Peyer's patch (tissue), 4 donors: ENCODE results near the gene KDM5C. TPM values are rescaled to one million over a fixed set of nuclear protein-coding genes. Genes with fewer than 3 reads are reported as not detected.

ENCODE experiments used
- DNase-seq, 3 donors: peaks; one replicate each; pipeline ENCODE4 v3.0.0-alpha.2; 2017 to 2019
- H3K27ac ChIP-seq, 4 donors: fragments of 200-600 bp; sonication (generic); one replicate each; pipeline ENCODE4 v1.5.1; 2016 to 2019
- H3K27me3 ChIP-seq, 2 donors: fragments of 200-600 bp; sonication (generic); one replicate each; pipeline ENCODE4 v1.5.1; 2019
- H3K36me3 ChIP-seq, 3 donors: fragments of 200-600 bp; sonication (generic); one replicate each; pipeline ENCODE4 v1.5.1; 2016 to 2019
- H3K4me1 ChIP-seq, 4 donors: fragments of 200-600 bp; sonication (generic); one replicate each; pipeline ENCODE4 v1.5.1; 2016 to 2019
- H3K4me3 ChIP-seq, 4 donors: fragments of 200-600 bp; sonication (generic); 1 replicate in 3 of 4; 2 replicates in 1 of 4; pipeline ENCODE4 v1.5.1; 2016 to 2019; ENCODE audit warnings: mild to moderate bottlenecking in 1 of 4
- H3K9me3 ChIP-seq, 4 donors: fragments of 200-600 bp; sonication (generic); one replicate each; pipeline ENCODE4 v1.5.1; 2016 to 2019; ENCODE audit warnings: mild to moderate bottlenecking in 1 of 4
- POLR2A ChIP-seq, 2 donors: fragments of 450-650 bp; IDR thresholded peaks; one replicate each; pipeline ENCODE4 v1.5.1; 2017; ENCODE audit warnings: antibody characterized with exemption in 2 of 2, mild to moderate bottlenecking in 2 of 2, moderate library complexity in 2 of 2
- total RNA-seq, 4 donors: library from RNA; depleted of rRNA; stranded (reverse); fragments of >200 nt; gene quantifications; one replicate each; pipeline ENCODE4 v1.1.0, GENCODE V29; 2016
- TF ChIP-seq, protein P1 (sequence below), 6 experiments: fragments of 450-650 bp in 4 of 6; fragments of 200-600 bp in 2 of 6; sonication (generic) in 1 of 6; IDR thresholded peaks; one replicate each; pipeline ENCODE4 v1.5.1; 2017 to 2019; ENCODE audit warnings: antibody characterized with exemption in 6 of 6, mild to moderate bottlenecking in 3 of 6, moderate library complexity in 1 of 6

Gene KDM5C
- total RNA-seq, 4 donors from 2014 or later, result 77.4 to 176 (median 137) TPM

DNA sequence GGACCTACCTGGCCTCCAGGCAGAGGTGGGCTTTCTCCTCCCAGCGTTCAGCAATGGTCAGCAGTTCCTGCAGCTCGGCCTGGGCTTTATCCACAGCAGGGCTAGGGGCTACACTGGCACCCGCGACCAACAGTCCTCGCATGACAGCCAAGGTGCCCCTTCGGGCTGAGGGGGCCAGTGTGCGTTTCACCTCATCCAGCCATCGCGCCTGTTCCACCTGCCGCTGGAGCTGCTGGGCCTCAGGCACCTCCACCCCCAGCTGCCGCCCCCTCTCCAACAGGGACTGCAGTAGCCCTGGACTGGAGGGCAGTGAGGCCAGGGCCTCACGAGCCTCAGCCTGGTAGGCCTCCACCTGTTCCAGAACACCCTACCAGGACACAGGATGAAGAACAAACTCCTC lies 28.3 kb downstream of the KDM5C start:
- no peaks in the 10 kb centered on the region for H3K4me1 ChIP-seq
- H3K27me3 ChIP-seq, result no peaks in the 10 kb centered on the region
- H3K9me3 ChIP-seq, result no peaks in the 10 kb centered on the region
- peaks cover 0 to 84% (median 12%) of the 10 kb centered on the region in 3 donors for H3K36me3 ChIP-seq
- H3K4me3 ChIP-seq, result no peak overlapping the region
- no peak overlapping the region for H3K27ac ChIP-seq
- TF ChIP-seq, protein P1, sequence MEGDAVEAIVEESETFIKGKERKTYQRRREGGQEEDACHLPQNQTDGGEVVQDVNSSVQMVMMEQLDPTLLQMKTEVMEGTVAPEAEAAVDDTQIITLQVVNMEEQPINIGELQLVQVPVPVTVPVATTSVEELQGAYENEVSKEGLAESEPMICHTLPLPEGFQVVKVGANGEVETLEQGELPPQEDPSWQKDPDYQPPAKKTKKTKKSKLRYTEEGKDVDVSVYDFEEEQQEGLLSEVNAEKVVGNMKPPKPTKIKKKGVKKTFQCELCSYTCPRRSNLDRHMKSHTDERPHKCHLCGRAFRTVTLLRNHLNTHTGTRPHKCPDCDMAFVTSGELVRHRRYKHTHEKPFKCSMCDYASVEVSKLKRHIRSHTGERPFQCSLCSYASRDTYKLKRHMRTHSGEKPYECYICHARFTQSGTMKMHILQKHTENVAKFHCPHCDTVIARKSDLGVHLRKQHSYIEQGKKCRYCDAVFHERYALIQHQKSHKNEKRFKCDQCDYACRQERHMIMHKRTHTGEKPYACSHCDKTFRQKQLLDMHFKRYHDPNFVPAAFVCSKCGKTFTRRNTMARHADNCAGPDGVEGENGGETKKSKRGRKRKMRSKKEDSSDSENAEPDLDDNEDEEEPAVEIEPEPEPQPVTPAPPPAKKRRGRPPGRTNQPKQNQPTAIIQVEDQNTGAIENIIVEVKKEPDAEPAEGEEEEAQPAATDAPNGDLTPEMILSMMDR (IDR thresholded peaks at IDR 0.05), result no peak
- no peak for TF ChIP-seq POLR2A (IDR thresholded peaks at IDR 0.05)
- DNase-seq, result no peak

DNA sequence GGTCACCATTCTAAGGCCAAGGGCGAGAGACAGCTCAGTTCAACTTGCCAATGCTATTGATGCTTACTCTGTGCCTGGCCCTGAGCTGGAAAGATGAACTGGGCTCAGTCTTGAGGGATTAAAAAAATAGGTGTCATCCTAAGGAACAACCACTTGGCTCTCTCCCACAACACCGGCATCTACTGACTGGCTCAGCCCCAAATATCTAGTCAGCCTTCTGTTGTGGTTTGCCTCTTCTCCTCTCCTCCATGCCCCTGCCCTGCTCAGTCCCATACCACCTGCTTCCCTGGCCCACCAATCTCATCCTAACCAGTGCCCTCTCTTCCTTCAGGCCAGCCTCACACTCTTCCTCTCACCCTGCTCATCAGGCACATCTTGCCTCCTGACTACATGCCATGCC lies 29.6 kb downstream of the KDM5C start:
- Histone ChIP-seq H3K27me3 (no peaks in the 10 kb centered on the region), H3K36me3 (peaks cover 0 to 72% (median 9%) of the 10 kb centered on the region in 3 donors), H3K9me3 (no peaks in the 10 kb centered on the region), H3K4me1 (no peaks in the 10 kb centered on the region), H3K27ac (no peak overlapping the region), H3K4me3 (no peak overlapping the region)
- no peak for TF ChIP-seq POLR2A (IDR thresholded peaks at IDR 0.05)
- TF ChIP-seq, protein P1 (IDR thresholded peaks at IDR 0.05), result no peak
- no peak for DNase-seq

DNA sequence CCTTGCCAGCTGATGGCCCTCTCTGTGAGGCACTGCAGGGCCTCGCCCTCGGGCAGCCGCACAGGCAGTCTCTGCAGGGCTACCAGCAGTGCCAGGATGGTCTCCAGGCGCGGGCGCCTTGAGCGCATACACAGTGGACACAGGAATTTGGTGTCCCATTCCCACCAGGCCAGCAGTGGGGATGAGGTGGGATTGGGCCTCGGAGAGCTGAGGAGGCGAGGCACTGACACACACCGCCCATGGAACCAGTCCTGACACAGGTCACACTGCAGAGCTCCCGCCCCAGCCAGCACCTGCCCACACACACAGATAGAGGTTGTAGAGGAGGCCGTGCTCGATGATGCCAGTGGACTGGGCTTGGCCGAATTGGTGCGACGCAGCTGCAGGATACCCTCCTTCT lies 30.7 kb downstream of the KDM5C start:
- Histone ChIP-seq H3K4me1 (no peaks in the 10 kb centered on the region), H3K36me3 (peaks cover 0 to 61% (median 9%) of the 10 kb centered on the region in 3 donors), H3K27me3 (no peaks in the 10 kb centered on the region), H3K9me3 (no peaks in the 10 kb centered on the region), H3K27ac (no peak overlapping the region), H3K4me3 (no peak overlapping the region)
- TF ChIP-seq, protein P1 (IDR thresholded peaks at IDR 0.05), result no peak
- TF ChIP-seq POLR2A (IDR thresholded peaks at IDR 0.05), result no peak
- DNase-seq, result no peak

DNA sequence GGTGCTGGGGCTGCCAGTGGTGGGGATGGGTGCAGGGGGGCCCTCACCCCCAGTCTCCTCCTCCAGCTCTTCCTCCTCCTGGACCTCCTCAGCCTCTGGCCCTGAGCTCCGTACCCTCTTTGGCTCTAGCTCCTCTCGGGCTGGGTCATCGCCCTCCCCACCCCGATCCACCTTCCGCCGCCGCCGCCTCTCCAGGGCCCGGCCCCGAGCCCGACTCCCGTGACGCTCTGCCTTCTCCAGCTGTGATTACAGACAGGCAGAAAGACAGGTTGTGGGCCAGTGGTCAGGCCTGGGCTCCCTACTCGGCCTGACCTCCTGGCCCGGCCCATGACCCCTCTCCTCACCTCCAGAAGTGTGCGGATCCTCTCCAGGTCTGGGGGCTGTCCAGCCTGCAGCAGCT lies 31.9 kb downstream of the KDM5C start:
- H3K27me3 ChIP-seq, result no peaks in the 10 kb centered on the region
- TF ChIP-seq, protein P1 (IDR thresholded peaks at IDR 0.05), result no peak
- TF ChIP-seq POLR2A (IDR thresholded peaks at IDR 0.05), result no peak
- no peak overlapping the region for H3K27ac ChIP-seq
- peaks cover 0 to 49% (median 6%) of the 10 kb centered on the region in 3 donors for H3K36me3 ChIP-seq
- H3K4me1 ChIP-seq, result no peaks in the 10 kb centered on the region
- no peaks in the 10 kb centered on the region for H3K9me3 ChIP-seq
- DNase-seq, result no peak
- H3K4me3 ChIP-seq, result no peak overlapping the region

DNA sequence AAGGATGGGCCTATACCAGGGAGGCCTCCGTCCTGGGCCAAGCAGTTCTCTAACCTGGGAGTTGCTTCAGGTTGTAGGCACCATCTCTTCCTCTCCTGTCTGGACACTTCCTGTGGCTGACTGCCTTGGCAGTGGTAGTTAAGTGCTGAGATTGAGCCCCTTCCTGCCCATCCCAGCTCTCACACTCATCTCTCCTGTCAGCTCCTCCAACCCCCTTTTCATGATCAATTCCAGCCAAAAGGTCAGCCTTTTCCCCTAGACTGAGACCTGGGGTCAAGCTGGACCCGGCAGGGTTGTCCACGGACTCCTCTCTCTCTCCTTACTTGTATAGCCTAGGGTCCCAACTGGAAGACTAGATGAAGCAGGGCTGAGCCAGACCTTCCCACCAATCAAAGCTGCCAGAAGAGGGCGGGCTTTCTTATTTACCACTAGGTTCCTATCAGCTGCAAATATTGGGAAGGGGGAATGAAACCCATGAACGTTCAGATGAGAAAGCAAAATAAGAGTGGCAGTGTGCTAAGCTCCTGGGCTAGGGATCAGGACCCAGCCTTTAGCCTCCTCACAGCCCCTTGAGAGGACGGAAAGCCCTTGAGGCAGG lies 34.5 kb downstream of the KDM5C start:
- Histone ChIP-seq H3K27ac (no peak overlapping the region), H3K27me3 (no peaks in the 10 kb centered on the region), H3K4me1 (no peaks in the 10 kb centered on the region), H3K4me3 (no peak overlapping the region), H3K36me3 (peaks cover 0 to 23% (median 0%) of the 10 kb centered on the region in 3 donors), H3K9me3 (no peaks in the 10 kb centered on the region)
- no peak for DNase-seq
- TF ChIP-seq, protein P1 (IDR thresholded peaks at IDR 0.05), result no peak
- TF ChIP-seq POLR2A (IDR thresholded peaks at IDR 0.05), result no peak
